ENCODE measurements around the gene MSI2. TPM values are rescaled to one million over a fixed set of nuclear protein-coding genes. Genes with fewer than 3 reads are reported as not detected.
A peak's percentile ranks its signal among the peaks of the same experiment; 100 is the strongest.

The MSI2 gene
- total RNA-seq, 2 donors from 2014 or later, result 54.1 to 74.8 TPM

- Mint-ChIP-seq H3K36me3 (peaks cover 17 to 18% of the 10 kb centered on the region in 2 donors), H3K9me3 (peaks cover 0 to 3% of the 10 kb centered on the region in 2 donors), H3K27ac (peak overlapping the region; percentile 99)
- ATAC-seq (no peak), DNase-seq (ENCODE audit: low spot score in 2 of 2) (no peak)
Measured at GRCh38 chr17:57443781-57444180, 187.5 kb downstream of the MSI2 start.

DNA sequence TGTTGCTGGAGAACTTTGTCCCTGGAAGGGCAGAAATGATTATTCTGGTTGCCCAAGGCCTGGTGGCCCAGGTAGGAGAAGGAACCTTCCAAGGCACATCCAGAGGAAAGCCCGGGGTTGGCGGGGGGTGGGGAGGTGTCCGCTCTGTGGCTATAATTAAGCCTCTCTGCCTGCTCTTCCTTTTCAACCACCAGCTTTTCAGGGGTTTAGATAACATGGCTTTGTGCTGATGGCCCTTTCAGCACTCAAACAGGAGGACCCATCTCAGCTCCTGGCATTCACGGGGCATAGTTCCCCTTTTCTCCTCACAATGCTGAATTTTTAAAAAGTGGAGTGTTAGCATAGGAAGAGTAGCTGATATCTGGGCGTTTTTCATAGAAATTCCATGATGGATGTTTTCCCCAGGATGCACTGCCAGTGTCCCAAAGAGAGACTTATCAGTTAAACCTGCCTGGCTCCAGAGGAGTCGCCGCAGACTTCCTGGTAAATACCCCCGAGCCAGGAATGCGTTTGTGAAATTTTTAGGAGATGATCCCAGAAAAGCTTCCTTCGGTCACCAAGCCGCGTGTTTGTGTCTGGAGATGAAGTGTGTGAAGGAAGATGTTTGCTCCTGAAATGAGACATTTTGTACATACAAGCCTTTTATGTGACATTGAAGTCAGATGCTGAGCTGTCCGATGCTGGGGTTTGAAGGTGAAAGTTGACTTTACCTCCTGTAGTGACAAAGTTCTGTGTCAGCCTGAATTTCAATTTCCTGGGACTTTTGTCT lies 188.5 kb downstream of the MSI2 start:
- Mint-ChIP-seq H3K27ac (peak overlapping the region; percentile 44 to 60), H3K36me3 (peaks cover 16 to 18% of the 10 kb centered on the region in 2 donors), H3K9me3 (peaks cover 0 to 3% of the 10 kb centered on the region in 2 donors)
- ATAC-seq (no peak), DNase-seq (ENCODE audit: low spot score in 2 of 2) (no peak)

DNA sequence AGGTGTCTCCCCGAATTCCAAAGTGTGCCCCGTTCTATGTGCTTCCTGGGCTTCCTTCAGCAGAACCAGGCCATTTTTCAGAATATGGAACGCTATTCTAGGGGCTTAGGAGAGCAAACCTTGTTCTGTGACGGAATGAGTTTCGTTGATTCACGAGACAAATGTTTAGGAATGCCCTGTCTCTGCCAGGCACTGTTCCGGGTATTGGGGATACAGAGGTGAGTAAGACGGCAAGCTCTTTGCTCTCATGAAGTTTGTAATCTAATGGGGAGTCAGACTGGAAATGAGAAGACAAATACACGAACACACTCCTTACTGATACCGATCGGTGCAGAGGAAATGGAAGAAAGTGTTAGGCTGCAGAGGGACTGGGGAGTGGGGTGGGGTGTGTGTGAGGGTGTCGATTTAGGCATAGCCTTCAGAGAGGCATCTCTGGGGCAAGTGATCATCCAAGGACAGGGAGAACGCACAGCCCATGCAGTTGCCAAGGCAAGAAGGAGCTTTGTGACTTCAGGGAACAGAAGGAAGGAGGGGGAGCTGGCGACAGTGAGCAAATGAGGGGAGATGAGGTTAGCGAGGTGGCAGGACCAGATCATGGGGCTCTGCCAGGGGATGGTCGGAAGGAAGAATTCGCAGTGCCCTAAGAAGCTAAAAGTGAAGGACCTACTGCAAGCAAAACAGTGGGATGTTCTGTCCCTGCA lies 189.6 kb downstream of the MSI2 start:
- H3K36me3 Mint-ChIP-seq, result peaks cover 13 to 18% of the 10 kb centered on the region in 2 donors
- peaks cover 0 to 3% of the 10 kb centered on the region in 2 donors for H3K9me3 Mint-ChIP-seq
- DNase-seq (ENCODE audit: low spot score in 2 of 2) (no peak), ATAC-seq (no peak)
- peak overlapping the region in 1 of 2 donors; percentile 40 for H3K27ac Mint-ChIP-seq

DNA sequence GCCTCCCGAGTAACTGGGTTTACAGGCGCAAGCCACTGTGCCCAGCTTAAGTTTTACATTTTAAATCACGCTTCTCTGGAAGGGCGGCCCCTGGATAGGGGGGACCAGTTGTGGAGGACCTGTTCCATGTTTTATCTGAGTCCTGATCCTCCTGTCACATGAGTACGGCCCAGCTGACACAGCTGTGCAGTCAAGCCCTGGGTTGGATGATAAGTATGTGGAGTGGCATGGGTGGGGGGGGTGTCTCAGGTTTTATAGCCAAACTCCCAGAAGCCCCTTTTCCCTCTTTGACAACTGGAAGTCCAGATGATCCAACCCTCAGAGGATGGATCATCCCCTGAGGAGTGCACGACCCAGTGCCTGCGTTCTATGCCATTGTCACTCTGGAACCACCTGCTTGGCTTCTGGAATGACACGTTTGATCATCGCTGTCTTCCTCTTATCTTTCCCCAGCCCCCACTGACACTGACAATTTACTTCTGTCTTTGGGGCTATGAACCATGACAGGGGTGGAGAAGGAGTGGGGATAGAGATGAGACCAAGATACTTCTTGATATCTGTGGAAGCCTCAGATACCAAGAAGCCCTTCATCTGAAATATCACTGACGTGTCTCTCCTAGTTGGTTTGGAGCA lies 191.2 kb downstream of the MSI2 start:
- DNase-seq (ENCODE audit: low spot score in 2 of 2) (no peak), ATAC-seq (no peak)
- Mint-ChIP-seq H3K27ac (peak overlapping the region; percentile 19 to 92), H3K36me3 (peaks cover 18 to 20% of the 10 kb centered on the region in 2 donors), H3K9me3 (peaks cover 0 to 3% of the 10 kb centered on the region in 2 donors)

GRCh38 chr17:57447990-57448758 lies 191.9 kb downstream of the MSI2 start:
- Mint-ChIP-seq H3K36me3 (peaks cover 11 to 21% of the 10 kb centered on the region in 2 donors), H3K9me3 (peaks cover 0 to 2% of the 10 kb centered on the region in 2 donors), H3K27ac (peak overlapping the region; percentile 19 to 92)
- no peak for DNase-seq (ENCODE audit: low spot score in 2 of 2)
- ATAC-seq, result no peak

- no peaks in the 10 kb centered on the region for H3K9me3 Mint-ChIP-seq
- H3K27ac Mint-ChIP-seq, result no peak overlapping the region
- peaks cover 5 to 18% of the 10 kb centered on the region in 2 donors for H3K36me3 Mint-ChIP-seq
- ATAC-seq (no peak), DNase-seq (ENCODE audit: low spot score in 2 of 2) (no peak)
Measured at GRCh38 chr17:57448759-57449283, 192.5 kb downstream of the MSI2 start.

DNA sequence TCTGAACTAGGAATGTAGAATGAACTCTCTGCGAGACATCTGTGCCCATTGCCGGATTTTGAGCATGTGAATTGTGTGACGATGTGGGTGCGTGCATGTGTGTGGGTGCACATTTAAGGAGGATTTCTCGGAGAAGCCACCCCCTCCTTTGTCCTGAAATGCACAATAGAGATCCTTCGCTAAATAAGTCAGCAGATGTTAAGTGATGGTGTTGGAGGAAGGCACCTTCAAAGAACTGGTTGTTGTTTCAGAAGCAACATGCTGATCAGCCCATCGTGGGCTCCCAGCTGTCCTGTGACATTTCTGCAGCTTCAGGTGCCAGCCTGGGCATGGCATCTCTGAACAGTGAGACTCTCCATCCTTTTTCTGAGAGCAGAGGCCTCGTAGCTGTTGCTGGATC lies 194.9 kb downstream of the MSI2 start:
- peak overlapping the region; percentile 58 to 72 for H3K27ac Mint-ChIP-seq
- peak; percentile 13 to 63 for ATAC-seq

GRCh38 chr17:57451643-57452042 lies 195.3 kb downstream of the MSI2 start:
- peaks cover 10 to 37% of the 10 kb centered on the region in 2 donors for H3K36me3 Mint-ChIP-seq
- no peaks in the 10 kb centered on the region for H3K9me3 Mint-ChIP-seq
- DNase-seq (ENCODE audit: low spot score in 2 of 2) (no peak), ATAC-seq (no peak)
- peak overlapping the region; percentile 58 to 72 for H3K27ac Mint-ChIP-seq

More for the DNA sequence above, 194.9 kb downstream of the MSI2 start:
- DNase-seq (ENCODE audit: low spot score in 2 of 2), result no peak
- H3K36me3 Mint-ChIP-seq, result peaks cover 8 to 32% of the 10 kb centered on the region in 2 donors
- no peaks in the 10 kb centered on the region for H3K9me3 Mint-ChIP-seq

- H3K36me3 Mint-ChIP-seq, result peaks cover 13 to 36% of the 10 kb centered on the region in 2 donors
- DNase-seq (ENCODE audit: low spot score in 2 of 2) (no peak), ATAC-seq (no peak)
- H3K27ac Mint-ChIP-seq, result no peak overlapping the region
- H3K9me3 Mint-ChIP-seq, result no peaks in the 10 kb centered on the region
Measured at GRCh38 chr17:57453841-57454425, 197.6 kb downstream of the MSI2 start.

DNA sequence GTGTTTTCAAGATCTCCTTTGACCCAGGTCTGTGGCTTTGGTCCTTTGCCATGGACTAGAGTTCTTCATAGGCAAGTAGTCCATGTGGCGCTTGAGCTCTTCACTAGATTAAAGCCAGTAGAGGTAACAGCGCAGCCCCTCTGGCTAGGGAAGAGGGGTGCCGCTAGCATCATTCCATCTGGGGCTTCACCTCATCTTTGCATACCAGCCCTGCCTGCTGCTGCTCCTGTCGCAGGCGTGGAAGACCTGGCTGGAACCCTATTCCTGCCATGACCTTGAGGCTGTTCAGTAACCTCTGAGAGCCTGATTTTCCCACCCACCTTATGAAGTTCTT lies 198.4 kb downstream of the MSI2 start:
- Mint-ChIP-seq H3K27ac (peak overlapping the region; percentile 89 to 96), H3K36me3 (peaks cover 13 to 41% of the 10 kb centered on the region in 2 donors), H3K9me3 (no peaks in the 10 kb centered on the region)
- DNase-seq (ENCODE audit: low spot score in 2 of 2) (no peak), ATAC-seq (no peak)

- Mint-ChIP-seq H3K9me3 (no peaks in the 10 kb centered on the region), H3K27ac (peak overlapping the region; percentile 89 to 96), H3K36me3 (peaks cover 13 to 41% of the 10 kb centered on the region in 2 donors)
- ATAC-seq (peak; percentile 74 to 76), DNase-seq (ENCODE audit: low spot score in 2 of 2) (peak; percentile 42 to 67)
Measured at GRCh38 chr17:57455063-57455914, 199.0 kb downstream of the MSI2 start.

DNA sequence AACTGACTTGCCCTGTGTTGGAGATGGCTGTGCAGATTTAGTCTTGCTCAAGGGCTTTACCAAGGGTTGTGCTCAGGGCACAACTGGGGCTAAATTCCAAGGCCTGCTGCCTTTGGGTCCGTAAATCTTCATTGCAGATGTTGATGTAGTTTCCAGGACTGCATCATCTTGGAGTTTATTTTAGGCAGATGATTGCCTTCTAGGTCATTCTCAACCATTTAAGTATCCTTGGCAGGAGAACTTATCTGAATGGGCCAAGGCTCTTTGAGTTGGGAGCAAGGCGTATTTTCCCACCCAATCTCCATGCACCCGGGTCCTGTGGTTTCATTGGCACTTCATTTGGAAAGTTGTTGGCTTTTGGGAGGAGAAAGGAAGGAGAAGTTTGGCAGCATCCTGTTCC lies 200.3 kb downstream of the MSI2 start:
- no peak for DNase-seq (ENCODE audit: low spot score in 2 of 2)
- ATAC-seq, result no peak
- H3K27ac Mint-ChIP-seq, result no peak overlapping the region
- H3K36me3 Mint-ChIP-seq, result peaks cover 13 to 39% of the 10 kb centered on the region in 2 donors
- H3K9me3 Mint-ChIP-seq, result no peaks in the 10 kb centered on the region

DNA sequence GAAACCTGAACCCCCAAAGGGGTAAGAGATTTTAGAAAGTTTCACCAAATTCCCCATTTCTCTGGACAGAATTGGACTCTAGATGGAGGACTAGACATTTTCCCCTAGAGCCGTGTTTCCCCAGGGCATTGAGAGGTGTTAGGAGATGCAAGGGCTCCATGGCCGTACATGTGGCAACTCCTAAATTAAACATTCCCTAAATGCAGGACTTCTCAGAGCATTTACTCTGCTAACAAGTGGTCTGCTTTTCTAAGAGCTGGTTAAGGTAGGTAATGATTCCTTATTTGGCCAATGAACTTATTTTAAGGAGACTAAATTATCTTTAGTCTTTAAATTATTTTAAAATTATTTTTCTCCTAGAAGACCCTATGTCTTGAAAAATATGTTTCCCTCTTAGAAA lies 200.9 kb downstream of the MSI2 start:
- Mint-ChIP-seq H3K27ac (no peak overlapping the region), H3K9me3 (peaks cover 0 to 5% of the 10 kb centered on the region in 2 donors), H3K36me3 (peaks cover 18 to 35% of the 10 kb centered on the region in 2 donors)
- ATAC-seq, result no peak
- no peak for DNase-seq (ENCODE audit: low spot score in 2 of 2)

DNA sequence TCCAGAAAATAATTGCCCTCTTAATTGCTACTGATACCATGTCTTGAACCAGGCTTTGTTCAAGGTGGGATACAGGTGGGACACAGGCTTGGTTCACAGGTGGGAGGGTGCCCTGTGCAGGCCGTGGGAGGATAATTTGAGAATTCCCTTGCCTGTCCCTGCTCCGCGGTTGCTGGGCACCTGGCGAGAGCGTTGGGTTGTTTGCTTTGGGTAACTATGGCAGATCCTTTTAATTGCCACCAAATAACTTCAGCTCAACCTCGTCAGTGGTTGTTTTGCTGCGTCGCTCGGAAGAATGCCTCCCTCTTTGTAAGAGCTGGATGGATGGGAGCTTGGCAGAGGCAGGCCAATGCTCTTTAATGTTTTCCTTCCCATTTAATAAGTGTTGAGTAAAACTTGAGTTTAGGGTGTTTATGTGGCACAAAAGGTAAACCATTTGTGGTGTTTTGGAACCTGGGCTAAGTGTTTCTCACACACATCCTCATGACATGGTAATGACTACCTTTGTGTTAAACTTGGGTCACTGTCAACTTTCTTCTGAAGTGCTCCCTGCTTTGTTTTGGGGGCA lies 202.5 kb downstream of the MSI2 start:
- Mint-ChIP-seq H3K27ac (peak overlapping the region; percentile 90 to 97), H3K36me3 (peaks cover 24 to 34% of the 10 kb centered on the region in 2 donors), H3K9me3 (peaks cover 0 to 7% of the 10 kb centered on the region in 2 donors)
- DNase-seq (ENCODE audit: low spot score in 2 of 2) (no peak), ATAC-seq (no peak)
